ENCODE measurements around the gene TAF1C.
"Not testable (repeated sequence)": the region's sequence is repeated elsewhere in the genome, so short reads cannot be mapped to it uniquely, and the experiment has no call there.

Gene TAF1C

GRCh38 chr16:84220851-84221250 is 34.0 kb upstream of the TAF1C start:
- no peak overlapping the region for H3K27ac ChIP-seq
- TF ChIP-seq CTCF (conservative IDR thresholded peaks at IDR 0.05) (no peak), ZFX (IDR thresholded peaks at IDR 0.05) (no peak)

GRCh38 chr16:84218956-84219355 is 32.1 kb upstream of the TAF1C start:
- TF ChIP-seq ZFX (IDR thresholded peaks at IDR 0.05) (no peak), CTCF (conservative IDR thresholded peaks at IDR 0.05) (no peak)
- H3K27ac ChIP-seq, result no peak overlapping the region

- no peak overlapping the region for H3K27ac ChIP-seq
Observed at GRCh38 chr16:84218176-84218823, 31.4 kb upstream of the TAF1C start.

GRCh38 chr16:84216144-84216543 is 29.3 kb upstream of the TAF1C start:
- not testable (repeated sequence) for H3K27ac ChIP-seq

More at GRCh38 chr16:84218176-84218823, 31.4 kb upstream of the TAF1C start:
- TF ChIP-seq ZFX (IDR thresholded peaks at IDR 0.05), result no peak
- no peak for TF ChIP-seq CTCF (conservative IDR thresholded peaks at IDR 0.05)

DNA sequence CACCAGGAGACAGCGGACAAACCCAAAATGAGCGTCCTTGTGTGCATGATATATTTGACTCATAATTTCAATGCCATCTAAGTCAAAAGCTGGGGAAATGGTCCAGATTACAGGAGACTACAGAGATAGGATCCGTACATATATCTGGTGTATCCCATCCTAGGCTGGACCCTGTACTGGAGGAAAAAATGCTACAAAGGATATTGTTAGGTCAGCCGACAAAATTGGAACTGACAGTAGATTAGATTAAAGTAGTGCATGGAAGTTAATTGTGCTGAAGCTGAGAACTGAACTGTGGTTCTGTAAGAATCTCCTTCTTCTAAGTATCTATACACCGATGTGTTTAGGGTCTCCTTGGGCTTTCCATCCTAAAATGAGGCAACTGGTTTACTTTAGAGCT is 28.7 kb upstream of the TAF1C start:
- no peak overlapping the region for H3K27ac ChIP-seq
- TF ChIP-seq ZFX (IDR thresholded peaks at IDR 0.05), result no peak
- no peak for TF ChIP-seq CTCF (conservative IDR thresholded peaks at IDR 0.05)

DNA sequence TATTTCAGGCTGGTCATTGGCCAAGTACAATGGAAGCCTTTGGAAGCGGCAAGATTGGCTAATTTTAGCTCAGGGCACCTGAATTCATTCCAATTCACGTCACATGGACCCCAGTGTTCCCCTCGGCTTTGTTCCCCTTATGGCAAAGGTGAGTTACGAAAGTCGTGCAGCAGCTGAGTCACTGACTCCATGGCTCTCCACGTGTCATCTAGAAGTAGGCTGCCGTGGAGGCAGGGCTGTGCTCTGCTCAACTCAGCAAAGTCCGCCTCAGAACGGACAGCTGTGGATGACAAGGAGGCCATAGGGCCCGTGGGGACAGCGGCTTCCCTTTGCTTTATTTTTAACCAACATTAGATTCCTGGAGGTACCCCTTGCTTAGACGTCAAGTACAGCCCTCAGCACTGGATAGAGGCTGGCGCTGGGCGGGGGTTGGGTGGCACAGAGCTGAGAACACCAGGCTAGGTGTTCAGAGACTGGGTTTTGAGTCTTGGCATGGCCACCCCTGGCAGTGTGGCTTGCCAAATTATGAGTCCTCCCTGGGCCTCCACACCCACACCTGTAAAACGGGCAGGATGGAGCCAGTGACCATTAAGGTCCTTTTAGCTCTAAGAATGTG is 27.7 kb upstream of the TAF1C start:
- no peak for TF ChIP-seq ZFX (IDR thresholded peaks at IDR 0.05)
- H3K27ac ChIP-seq, result no peak overlapping the region

GRCh38 chr16:84212631-84213030 is 25.8 kb upstream of the TAF1C start:
- H3K27ac ChIP-seq, result no peak overlapping the region
- no peak for TF ChIP-seq ZFX (IDR thresholded peaks at IDR 0.05)
- no peak for TF ChIP-seq CTCF (conservative IDR thresholded peaks at IDR 0.05)

DNA sequence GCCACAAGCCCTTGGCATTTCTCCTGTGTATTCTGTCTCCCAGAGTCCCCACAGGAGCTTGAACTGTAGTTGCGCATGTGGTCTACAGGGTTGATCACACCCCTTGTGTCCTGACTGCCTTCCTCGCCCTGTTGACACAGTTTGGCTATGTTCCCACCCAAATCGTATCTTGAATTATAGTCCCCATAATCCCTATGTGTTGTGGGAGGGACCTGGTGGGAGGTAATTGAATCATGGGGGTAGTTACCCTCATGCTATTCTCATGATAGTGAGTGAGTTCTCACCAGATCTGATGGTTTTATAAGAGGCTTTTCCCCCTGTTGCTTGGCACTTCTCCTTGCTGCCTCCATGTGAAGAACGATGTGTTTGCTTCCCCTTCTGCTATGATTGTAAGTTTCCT is 25.3 kb upstream of the TAF1C start:
- H3K27ac ChIP-seq, result no peak overlapping the region; the same call in 1 of the 2 replicates
- TF ChIP-seq CTCF (conservative IDR thresholded peaks at IDR 0.05) (no peak), ZFX (IDR thresholded peaks at IDR 0.05) (no peak)
